Measurements from ENCODE around the gene PARVB.

The PARVB gene

DNA sequence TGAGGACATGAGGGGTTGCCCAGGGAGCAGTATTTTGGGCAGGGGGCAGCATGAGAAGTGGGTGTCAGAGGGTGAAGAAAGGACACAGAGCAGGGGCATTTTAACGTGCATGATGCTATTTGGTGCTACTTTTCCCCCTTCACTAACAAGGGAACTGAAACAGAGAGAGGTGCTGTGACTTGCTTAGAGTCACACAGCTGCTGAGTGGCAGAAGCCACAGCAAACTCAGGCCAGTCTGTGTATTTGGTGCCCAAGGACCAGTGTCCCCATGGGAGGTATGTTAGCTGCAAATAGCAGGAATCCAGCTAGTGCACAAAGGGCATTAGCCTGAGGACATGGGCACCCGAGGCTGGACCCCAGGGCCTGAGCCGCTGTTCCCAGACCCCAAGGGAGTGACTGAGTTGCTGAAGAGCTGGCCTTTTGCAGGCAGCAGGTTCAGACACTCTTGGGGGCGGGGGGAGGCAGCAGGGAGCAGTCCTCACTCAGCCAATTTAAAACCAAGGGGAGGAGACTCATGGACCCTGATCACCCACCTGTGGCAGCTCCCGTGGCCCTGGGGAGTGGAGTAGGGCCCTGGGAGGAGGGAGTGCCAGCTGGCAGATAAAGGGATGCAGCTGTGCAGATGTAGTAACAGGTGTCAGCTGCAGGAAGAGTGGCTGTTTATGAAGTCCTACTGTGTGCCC, 171.2 kb downstream of the PARVB start:
- peak in 3 of 42 donors; percentile 3 to 9 (median 5) for DNase-seq
- intact Hi-C loops (cut with DNase I) = no loop called here

DNA sequence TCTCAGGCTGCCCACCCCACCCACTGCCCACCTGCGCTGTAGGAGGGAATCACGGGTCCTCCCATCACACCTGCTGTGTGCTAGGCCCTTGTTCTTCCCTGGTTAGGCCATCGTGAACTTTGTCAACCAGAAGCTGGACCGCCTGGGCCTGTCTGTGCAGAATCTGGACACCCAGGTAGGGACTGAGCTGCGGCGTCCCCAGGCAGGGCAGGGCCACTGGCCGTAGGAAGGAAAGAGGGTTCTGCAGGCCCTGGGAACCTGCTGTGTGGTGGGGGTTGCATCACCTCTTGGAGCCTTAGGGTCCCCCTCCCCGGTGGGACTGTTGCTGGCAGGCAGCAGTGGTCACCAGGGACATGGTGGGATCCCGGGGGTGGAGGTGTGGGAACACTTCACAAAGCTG, 172.1 kb downstream of the PARVB start:
- peak in 2 of 42 donors; percentile 7 to 13 for DNase-seq
- intact Hi-C loops (cut with DNase I) = no loop called here

DNA sequence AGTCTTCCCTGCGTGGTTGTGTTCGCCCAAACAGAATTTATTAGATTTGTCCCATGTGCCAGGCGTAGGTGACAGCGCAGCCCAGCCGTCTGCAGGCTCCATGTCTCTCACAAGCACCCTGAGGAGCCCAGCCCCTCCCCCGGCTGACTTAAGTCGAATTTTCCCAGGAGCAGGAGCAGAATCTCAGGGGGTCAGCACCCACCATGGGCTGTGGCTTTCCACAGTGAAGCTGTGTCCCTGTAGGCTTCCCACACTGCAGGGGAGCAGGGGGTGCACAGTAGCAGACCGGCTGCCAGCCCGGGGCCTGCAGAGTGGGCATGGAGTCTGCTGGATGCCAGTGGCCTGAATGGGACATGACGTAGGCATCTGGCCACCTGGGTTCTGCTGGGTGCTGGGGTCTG, 172.6 kb downstream of the PARVB start:
- intact Hi-C loops (cut with DNase I) = no loop called here
- peak in 9 of 42 donors; percentile 14 to 62 (median 38) for DNase-seq

DNA sequence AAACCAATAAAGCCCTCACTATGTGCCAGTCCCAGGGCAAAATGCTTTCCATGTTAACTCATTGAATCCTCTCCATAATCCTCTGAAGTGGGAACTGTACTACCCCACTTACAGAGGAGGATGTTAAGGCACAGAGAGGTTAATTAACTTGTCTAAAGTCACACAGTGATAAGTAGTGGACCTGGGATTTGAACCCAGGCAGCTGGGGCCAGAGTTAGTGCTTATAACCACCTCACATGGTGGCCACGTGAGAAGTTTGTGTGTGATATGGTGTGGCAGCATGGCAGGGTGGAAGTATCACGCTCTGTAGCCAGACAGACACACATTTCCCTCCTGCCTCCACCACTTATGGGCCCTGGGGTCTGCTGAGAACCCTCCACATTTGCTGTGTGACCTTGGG, 173.2 kb downstream of the PARVB start:
- DNase-seq = no peak
- intact Hi-C loops (cut with DNase I) = no loop called here

DNA sequence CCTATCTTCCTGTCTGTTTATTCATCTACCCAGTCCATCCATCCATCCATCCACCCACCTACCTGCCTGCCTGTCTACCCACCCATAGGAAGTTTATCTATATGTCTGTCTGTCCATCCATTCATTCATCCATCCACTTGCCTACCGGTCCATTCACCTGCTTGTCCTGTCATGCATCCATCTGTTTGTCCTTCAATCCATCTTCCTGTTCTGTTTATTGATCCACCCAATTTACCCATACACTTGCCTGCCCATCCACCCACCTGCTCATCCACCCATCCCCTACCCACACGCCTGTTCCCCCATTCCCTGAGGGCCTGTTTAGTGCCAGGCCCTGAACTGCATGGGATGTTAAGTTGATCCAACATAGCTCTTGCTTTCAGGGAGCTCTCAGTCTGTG, 175.1 kb downstream of the PARVB start:
- intact Hi-C loops (cut with DNase I) = no loop called here
- no peak for DNase-seq

DNA sequence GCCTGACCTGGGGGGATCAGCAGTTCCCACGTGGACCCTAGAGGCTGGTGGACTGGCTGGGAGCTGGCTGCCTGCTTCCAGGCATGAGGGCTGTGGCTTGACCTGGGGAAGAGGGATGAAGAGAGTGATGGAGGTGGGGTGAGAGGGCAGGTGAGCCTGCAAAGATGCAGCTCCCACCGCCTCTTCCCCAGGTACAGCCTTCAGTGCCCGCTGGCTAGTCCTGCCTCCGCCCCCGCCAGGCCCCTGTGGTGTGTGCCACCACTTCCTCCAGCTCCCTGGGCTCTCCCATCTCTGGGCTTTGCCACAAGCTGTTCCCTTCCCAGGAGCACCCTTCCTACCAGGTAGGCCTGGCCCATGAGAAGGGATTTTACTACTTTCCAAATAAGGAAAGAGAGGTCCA, 175.8 kb downstream of the PARVB start:
- DNase-seq = peak in 1 of 42 donors; percentile 9
- intact Hi-C loops (cut with DNase I) = no loop called here

DNA sequence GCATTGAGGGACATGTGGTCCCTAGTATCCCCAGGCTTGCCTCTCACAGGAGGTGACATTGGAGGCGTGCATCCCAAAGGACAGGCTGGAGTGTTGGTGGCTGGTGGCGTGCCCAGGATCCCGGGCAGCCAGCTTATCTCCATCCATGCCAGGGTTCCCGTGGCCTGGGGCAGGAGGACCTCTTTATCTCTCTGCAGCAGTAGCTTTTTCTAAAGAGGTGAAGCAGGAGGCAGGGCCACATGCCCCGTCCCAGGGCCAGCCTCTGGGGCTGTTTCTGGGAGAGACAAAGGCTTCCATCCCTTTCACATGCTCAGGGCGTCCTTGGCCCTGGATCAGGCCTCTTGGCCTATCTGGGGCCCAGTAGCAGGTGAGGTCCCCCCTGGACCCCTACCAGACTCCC, 176.3 kb downstream of the PARVB start:
- peak in 1 of 42 donors; percentile 1 for DNase-seq
- intact Hi-C loops (cut with DNase I) = no loop called here

DNA sequence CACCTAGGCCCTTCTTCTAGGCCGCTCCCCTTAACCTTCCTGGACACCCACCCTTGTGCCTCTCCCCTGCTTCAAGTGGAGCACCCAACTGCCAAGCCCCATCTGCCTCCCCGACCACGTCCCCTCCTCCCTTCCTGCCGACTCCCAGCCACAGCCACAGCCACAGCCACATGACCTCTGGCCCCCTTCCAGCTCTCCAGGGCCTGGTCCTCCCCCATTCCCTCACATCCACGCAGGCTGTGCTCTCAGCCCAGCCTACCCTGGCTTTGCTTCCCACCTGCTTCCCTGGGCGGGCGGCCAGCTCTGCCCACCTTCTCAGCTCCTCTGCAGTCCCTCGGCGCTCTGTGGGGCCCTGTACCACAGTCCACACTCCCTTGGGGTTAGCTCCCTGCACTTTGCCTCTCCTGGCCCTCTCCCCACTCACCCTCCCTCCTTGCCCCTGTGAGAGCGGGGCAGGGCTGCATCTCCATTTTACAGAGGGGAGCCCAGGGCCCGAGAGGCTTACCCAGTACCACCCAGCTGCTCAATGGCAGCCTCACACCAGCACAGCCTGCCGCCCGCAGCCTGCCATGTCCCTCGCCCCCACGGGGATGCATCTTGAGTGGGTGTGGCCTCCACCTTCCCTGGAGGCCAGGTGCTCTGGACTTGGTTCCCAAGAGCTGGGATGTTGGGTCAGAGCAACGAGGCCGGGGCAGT, 176.9 kb downstream of the PARVB start:
- DNase-seq = peak in 1 of 42 donors; percentile 13
- intact Hi-C loops (cut with DNase I) = no loop called here

DNA sequence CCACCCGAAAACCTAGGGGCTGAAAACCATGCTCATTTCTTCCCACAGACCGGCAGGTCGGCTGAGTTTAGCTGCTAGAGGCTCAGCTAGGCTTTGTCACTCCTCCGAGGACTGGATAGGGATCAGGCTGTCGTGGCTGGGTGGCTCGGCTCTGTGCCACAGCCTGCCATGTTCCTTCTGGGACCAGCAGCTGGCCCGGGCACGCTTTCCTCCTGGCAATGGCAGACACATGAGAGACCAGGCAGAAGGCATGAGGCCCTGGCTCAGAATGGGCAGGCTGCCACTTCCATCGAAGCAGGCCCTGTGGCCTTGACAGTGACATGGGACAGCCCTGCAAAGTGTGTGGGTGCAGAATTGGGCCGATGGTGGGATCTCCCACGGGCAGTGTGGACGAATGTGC, 177.6 kb downstream of the PARVB start:
- intact Hi-C loops (cut with DNase I) = no loop called here
- no peak for DNase-seq

DNA sequence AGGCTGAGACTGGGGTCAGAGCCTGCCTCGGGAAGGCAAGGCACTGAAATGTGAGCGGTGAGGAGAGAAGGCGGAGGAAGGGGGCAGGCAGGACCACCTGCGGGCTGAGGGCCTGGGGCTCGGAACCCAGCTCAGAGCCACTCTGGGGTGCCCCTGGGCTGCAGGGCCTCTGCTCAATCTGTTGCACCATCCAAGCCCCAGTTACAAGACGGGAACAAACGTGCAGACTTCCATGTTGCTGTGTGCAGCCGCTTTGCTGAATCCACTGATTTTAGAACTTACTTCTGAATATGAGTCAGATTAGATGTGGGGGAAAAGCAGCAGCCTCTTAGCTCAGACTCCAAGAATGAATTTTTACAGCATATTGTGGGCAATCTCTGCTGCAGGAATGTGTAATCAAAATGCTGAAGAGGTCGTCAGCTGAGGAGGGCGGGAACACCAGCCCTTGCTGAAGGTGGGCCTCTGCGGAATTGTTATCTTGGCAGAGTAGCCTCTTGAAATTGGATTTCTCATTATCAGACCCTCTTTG, 178.2 kb downstream of the PARVB start:
- intact Hi-C loops (cut with DNase I) = no loop called here
- DNase-seq = peak in 17 of 42 donors; percentile 15 to 63 (median 38)

DNA sequence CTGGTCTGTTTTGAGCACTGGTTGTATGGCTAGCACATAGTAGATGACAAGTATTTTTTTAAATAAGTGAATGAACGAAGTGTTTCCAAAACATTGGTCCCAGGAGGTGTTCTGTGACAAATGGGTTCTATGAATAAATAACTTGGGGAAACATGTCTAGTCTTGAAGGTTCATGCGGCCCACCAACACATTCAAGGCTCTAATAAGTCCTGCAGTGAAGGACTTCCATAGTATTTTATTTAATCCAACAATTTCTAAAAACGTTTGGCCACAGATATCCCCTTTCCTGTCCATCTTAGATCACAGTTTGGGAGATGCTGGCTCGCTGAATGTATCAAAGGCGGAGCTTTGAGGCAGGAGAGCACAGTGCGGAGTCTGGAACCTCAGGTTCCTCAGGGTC, 179.1 kb downstream of the PARVB start:
- intact Hi-C loops (cut with DNase I) = no loop called here
- DNase-seq = no peak

DNA sequence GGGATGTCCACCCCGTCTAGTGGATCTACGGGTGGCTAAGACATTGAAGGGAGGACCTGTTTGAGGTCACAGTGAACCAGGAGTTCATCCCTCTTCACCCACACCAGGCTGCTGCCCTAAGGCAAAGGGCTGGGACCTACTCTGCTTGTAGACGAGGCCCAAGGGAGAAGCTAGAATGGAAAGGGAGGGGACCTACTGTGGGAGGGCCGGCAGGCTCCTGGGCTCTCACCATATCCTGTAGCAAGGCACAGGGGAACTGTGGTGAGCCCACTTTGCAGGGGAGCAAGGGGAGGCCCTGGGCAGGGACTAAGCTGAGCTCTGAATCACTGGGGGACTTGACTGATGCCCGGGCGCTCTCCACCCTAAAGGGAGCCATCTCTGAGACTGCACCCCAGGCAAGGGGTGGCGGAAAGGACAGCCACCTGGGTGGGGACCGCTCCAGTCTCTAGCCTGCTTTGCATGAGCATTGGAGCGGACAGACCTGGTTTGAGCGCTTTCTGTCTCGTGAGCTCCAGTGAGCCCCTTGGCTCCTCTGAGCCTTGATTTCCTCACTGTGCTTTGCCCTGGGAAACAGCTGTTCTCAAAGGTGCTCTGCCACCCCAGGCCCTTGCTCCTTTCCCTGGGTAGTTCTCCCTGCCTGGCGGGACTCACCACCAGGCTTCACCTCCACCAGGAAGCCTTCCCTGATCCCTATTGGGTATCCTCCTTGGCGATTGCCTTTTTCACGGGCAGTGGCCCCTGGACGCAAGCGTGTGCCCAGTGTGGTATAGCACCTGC, 180.8 kb downstream of the PARVB start:
- intact Hi-C loops (cut with DNase I) = no loop called here
- DNase-seq = peak in 4 of 42 donors; percentile 8 to 37 (median 12)

DNA sequence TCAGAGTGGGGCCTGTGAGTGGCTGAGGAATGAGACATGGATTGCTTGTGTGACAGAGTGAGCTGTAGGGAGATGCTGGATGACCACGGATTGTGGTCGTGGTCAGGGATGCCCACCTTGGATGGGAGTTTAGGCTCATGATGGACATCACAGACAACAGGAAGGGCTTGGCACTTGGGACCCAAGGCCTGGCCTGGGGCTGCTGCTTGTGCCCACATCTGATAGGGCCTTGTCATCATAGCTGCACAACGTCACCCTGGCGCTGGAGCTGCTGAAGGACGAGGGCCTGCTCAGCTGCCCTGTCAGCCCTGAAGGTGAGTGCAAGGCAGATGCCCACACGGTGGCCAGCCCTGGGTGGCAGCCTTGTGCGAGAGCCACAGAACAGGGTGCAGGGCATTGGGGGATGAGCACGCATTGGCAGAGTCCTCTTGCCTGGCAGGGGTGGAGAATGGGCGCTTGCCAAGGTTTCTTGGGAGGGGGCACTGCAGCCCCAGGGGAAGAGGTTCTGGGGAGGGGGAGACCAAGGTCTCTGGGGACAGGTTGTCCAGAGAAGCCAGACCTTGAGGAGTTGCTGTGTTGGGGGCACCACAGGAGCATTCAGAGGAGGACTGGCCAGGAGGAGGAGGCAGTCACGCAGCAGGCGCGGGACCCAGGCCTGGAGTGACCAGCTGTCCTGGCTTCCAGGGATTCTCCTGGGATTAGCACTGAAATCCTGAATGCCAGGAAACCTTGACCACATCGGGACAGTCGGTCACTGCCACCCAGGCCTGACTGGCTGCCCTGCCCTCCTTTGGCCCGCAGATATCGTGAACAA, 181.6 kb downstream of the PARVB start:
- DNase-seq = peak in 4 of 42 donors; percentile 15 to 36 (median 20)

DNA sequence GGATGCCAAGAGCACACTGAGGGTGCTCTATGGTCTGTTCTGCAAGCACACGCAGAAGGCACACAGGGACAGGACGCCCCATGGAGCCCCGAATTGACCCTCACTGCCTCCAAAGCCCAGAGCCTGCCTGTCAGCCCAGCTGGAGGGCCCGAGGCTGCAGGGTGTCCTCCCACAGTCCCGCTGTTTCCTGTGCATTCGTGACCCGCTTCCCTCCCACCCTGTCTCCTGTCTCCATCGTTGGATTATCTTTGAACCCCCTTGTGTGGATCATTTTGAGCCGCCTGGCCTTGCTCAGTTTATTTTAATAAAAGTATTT, 182.2 kb downstream of the PARVB start:
- intact Hi-C loops (cut with DNase I) = no loop called here

More for the DNA sequence above, 181.6 kb downstream of the PARVB start:
- intact Hi-C loops (cut with DNase I) = no loop called here

DNA sequence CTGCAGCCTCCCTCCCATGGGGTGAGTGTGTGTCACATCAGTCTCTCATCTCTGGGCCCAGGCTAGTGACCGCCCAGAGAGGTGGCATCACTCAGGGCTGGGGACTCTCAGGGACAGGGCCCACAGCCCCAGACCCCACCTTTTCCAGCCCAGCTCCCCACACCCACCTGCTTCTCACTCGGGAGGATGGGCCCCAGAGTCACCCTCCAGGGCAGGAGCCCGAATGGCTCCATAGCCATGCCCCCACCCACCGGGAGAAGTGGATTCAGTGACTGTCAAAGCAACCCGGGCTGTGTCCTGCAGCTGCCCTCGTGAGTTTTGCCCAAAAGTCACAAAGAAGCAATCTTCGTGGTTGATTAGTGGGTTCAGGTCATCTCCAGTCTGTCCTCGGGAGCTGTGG, 182.6 kb downstream of the PARVB start:
- intact Hi-C loops (cut with DNase I) = no loop called here
- DNase-seq = peak in 3 of 42 donors; percentile 10 to 26 (median 10)

More for the DNA sequence above, 182.2 kb downstream of the PARVB start:
- DNase-seq = peak in 2 of 42 donors; percentile 10 to 19

DNA sequence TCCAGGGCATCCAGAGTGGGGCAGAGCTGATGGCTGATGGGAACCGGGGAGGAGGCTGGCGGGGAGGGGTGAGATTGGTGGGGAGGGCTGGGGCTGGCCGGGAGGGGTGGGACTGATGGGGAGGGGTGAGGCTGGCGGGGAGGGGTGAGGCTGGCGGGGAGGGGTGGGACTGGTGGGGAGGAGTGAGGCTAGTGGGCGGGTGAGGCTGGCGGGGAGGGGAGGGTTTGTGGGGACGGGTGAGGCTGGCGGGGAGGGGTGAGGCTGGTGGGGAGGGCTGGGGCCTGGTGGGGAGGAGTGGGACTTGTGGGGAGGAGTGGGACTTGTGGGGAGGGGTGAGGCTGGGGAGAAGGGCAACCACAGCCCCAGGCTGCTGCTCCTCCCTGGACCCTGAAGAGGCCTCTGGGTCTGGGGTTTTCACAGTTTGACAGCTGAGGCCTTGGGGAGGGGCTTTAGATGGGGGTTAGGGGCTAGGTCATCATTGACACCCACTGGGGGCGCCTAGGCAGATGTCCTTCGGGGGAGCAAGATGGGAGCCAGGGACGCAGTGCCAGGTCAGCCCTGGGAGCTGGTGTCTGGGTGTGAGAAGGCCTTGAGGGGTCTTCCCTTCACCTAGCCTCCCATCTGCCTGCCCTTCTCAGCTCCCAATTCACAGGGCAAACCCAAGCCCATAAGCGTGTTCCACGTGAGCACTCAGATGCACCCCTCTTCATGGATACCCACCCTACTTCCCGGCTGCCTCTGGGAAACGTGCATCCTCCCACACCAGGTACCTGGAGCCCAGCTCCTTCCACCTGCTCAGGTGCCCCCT, 183.3 kb downstream of the PARVB start:
- intact Hi-C loops (cut with DNase I) = no loop called here
- peak in 2 of 42 donors; percentile 22 to 29 for DNase-seq

DNA sequence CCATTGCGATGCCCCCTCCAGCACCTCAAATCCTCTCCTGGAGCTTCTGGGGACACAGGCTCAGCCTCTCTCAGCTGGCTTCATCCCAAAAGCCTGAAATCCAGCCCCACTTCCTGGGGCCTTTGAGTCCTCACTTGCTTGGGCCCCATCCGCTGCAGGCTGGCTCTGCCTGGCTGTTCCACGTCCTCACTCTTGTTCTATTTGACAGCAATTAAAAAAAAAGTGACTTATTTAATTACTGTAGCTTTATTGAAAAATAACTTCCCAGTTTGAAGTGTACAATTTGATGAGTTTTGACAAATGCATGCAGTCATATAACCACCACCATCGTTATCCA, 183.8 kb downstream of the PARVB start:
- peak in 2 of 42 donors; percentile 26 to 28 for DNase-seq
- intact Hi-C loops (cut with DNase I) = no loop called here

DNA sequence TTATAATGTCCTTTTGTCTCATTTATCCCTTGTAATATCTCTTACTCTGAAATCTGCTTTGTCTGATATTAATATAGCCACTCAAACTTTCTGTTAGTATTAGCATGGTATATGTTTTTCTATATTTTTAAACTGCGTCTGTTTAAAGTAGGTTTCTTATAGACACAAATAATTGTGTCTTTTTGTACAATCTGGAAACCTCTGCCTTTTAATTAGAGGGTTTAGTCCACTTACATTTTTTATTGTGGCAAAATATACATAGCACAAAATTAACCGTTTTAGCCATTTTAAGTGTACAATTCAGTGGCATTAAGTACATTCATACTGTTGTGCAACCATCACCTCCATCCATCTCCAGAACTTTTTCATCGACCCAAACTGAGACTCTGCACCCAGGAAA, 185.2 kb downstream of the PARVB start:
- DNase-seq = no peak
- intact Hi-C loops (cut with DNase I) = no loop called here

Data from head of caudate nucleus (tissue), 42 donors.